CD4-positive, alpha-beta T cell treated with Interleukin-15 for 4 hours (primary cell): Measurements from ENCODE around the gene RSPO3.
"Not testable (repeated sequence)": the region's sequence is repeated elsewhere in the genome, so short reads cannot be mapped to it uniquely, and the experiment has no call there.

Source experiments
- DNase-seq: peaks from one replicate; pipeline ENCODE4 v3.0.0-alpha.2; 2020; ENCODE audit warnings: low spot score

RSPO3 gene, protein sequence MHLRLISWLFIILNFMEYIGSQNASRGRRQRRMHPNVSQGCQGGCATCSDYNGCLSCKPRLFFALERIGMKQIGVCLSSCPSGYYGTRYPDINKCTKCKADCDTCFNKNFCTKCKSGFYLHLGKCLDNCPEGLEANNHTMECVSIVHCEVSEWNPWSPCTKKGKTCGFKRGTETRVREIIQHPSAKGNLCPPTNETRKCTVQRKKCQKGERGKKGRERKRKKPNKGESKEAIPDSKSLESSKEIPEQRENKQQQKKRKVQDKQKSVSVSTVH

DNA sequence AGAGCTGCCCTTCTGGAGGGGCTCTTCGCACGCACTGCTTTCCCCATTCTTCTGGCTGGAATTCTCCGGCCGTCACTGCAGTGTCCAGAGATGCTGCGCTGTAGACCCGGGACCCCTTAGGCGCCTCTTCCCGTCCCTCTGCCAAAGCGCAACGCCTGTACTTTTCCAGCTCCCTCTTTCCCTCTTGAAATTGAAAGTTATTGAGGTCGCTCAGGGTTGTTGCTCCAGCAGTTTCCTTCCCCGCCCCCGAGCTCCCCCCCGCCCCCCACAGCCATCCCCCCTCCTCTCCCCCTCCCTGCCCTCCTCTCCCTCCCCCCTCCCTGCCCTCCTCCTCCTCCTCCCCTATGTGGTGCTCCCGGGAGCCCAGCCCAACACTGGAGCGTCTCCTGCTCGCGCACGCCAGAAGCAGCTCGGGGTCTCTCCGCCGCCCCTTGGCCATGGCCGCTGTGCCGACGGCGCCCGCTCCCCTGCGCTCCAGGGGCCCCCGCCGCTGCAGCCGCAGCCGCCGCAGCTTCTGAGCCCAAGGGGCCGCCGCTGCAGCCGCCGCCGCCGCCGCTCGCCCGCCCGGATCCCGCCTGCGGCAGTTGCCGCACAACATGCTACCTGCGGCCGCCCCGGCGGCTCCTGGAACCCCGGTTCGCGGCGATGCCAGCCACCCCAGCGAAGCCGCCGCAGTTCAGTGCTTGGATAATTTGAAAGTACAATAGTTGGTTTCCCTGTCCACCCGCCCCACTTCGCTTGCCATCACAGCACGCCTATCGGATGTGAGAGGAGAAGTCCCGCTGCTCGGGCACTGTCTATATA is at the start of gene RSPO3:
TSS of gene RSPO3 (plus strand) at position 374 of the 804 bp plus-strand sequence. CDS start 522 bp downstream, outside the sequence.
- no peak for DNase-seq

GRCh38 chr6:127069659-127070279 is 48.7 kb upstream of the RSPO3 start:
- no peak for DNase-seq

GRCh38 chr6:127073222-127073621 is 45.2 kb upstream of the RSPO3 start:
- no peak for DNase-seq

GRCh38 chr6:127076466-127076865 is 42.0 kb upstream of the RSPO3 start:
- DNase-seq: no peak

- no peak for DNase-seq
Measured at GRCh38 chr6:127077886-127078285, 40.6 kb upstream of the RSPO3 start.

GRCh38 chr6:127078669-127079068 is 39.8 kb upstream of the RSPO3 start:
- DNase-seq: no peak

DNA sequence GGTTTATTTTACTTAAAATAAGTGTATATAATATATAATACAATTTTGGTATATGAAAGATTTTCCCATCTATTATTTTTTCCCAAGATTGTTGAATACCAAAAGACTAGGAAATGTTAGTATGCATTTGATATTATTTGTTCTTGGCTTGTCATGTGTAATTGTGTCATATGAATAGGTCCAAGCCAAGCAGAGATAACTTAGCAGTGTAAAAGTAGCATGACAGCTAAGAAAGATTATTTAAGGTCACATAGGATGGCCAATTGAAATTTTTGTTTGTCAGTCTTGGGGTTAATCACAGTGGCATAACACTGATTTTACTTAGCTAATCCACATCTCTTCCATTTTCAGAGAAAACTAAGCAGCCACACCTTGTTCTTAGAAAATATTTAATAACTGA is 38.8 kb upstream of the RSPO3 start:
- DNase-seq: no peak

DNA sequence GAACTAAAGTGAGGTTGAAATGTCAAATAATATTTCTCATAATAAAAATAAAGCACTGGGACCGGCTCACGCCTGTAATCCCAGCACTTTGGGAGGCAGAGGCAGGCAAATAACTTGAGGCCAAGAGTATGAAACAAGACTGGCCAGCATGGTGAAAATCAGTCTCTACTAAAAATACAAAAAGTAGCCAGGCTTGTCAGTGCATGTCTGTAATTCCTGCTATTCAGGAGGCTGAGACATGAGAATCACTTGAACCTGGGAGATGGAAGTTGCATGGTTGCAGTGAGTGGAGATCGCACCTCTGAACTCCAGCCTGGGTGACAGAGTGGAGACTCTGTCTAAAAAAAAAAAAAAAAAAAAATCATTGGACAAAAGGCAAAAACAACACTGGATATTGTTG is 38.4 kb upstream of the RSPO3 start:
- DNase-seq: no peak

- no peak for DNase-seq
Measured at GRCh38 chr6:127083231-127083962, 35.1 kb upstream of the RSPO3 start.

DNA sequence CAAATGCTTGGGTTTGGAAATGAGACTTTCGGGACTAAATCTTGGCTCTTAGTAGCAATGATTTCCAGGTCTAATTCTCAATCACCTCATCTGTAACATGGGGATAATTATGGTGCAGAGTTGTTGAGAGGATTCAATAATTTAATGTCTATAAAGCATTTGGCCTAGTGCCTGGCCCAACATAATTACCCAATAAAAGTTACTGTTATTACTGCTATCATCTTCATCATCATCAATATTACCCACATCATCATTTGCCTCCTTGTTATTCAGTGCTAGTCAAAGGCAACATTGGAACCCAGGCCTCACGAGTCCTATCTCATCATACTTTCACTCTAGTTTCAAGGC is 34.5 kb upstream of the RSPO3 start:
- no peak for DNase-seq

DNA sequence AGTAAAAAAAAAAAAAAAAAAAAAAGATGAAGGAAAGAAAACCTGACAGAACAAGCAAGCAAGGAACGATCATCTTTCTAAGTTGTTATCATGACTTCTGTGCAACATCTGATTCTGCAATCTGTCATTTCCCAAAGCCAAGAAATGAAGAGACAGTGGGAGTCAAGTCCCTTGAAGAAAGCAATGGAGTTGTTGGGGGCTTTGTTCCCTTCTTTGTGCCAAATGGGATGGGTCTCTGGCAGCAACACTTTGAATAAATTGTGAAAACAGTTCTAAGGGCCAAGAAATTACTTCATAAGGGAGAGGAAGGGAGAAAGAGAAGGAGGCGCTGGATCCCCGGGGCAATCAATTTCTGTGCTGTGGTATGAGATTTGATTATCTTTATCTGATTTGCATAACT is 33.3 kb upstream of the RSPO3 start:
- no peak for DNase-seq

GRCh38 chr6:127090051-127090450 is 28.4 kb upstream of the RSPO3 start:
- DNase-seq: no peak

GRCh38 chr6:127092466-127092865 is 26.0 kb upstream of the RSPO3 start:
- no peak for DNase-seq

DNA sequence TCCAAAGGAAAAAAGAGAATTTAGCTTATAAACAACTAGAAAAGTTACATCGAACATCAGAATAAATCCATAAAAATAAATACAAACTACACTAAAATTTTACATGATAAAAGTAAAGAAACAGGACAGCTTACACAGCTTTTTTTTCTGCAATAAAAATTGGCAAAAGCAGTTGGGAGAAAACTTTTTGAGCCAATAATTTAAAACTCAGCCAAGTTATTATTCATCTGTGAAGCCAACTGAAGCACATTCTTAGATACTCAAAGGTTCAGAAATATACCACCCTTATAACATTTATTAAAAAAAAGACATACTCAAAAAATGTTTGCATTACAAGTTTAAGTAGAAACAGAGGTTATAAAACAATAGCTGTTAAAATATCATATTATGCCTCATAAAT is 23.7 kb upstream of the RSPO3 start:
- no peak for DNase-seq

- DNase-seq: no peak
Measured at GRCh38 chr6:127096167-127096566, 22.3 kb upstream of the RSPO3 start.

- not testable (repeated sequence) for DNase-seq
Measured at GRCh38 chr6:127097442-127097841, 21.0 kb upstream of the RSPO3 start.

DNA sequence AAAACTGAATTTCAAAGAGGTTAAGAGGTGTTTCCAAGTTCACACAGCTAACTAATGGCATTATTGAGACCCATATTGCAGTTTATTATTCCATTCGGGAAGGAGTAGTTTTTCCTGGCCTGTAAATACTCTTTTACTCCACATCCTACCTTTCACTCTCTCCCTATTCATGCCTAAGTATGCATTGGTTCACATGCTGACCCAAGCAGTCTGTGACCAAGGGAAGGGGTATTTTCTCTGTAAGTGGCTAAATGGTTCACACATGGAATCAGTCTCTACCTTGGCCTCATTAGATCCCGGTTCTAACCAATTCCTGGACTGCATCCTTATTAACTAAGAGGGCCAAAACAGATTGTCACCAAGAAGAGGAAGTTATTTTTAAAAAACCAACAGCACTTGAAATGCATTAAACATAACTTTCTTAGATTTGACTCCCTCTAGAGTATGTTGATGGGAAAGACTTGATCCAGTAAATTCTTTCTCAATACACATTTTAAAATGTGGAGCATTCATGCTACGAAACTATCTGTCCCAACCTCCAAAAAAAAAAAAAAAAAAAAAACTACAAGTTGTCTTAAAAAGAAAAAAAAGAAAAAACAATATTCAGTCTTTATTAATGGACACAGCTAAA is 17.8 kb upstream of the RSPO3 start:
- no peak for DNase-seq

GRCh38 chr6:127102299-127102698 is 16.2 kb upstream of the RSPO3 start:
- no peak for DNase-seq

DNA sequence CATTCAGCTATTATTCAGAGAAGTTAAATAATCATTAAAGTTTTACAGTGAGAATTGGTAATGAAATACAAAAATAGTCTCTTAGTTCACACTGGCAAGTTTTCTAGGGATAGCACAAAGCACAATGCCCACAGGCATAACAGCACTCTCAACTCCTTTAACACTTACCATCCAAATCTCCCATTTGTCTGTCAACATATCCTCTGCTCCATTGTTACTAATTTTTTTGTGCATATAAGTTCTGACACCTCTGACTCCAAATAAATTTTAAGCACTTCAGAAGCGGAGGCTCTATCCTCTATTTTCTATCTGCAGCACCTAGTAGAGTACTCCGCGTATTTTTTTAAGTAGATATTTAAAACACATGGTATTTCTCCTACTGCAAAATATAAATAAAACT is 15.6 kb upstream of the RSPO3 start:
- DNase-seq: no peak

DNA sequence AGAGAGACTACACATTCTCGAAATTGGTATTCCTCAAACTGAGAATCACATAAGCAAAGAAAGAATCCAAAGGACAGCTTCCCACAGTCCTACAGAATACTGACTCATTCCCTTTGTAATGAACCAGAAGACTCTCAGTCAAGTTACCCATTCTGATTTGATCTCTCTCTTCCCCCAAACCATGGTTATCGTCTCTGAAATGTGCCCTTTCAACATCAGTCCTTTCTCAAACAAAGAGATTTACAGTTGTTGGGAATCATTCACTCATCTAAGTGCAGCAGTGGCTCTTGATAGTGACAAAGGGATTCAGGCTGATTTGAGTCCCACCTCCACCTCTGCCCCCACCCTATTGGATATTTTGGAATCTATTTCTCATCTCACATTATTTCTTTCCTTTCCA is 15.0 kb upstream of the RSPO3 start:
- DNase-seq: no peak

DNA sequence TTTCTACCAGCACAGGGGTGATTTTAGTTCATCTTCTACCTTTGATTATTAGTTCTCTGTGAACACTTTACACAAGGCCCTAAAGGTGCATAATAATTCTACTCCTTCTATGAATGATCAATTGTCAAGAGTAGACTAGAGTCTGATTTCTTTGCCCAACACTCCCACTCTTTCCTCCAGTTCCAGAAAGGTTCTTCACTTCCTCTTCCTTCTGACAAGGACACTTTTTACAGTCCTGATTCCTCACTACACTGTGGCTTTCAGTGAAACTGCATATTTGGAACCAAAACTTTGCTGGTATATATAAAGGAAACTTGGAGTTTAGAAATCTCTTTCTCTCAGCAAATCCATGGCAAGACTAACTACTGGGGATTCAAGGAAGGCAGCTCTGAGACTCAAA is 10.6 kb upstream of the RSPO3 start:
- no peak for DNase-seq

GRCh38 chr6:127110712-127111111 is 7.8 kb upstream of the RSPO3 start:
- no peak for DNase-seq
